Fibroblast of skin of scalp (primary cell): Measurements from ENCODE around the gene USH2A.
A peak's percentile ranks its signal among the peaks of the same experiment; 100 is the strongest.
"Not testable (repeated sequence)": the region's sequence is repeated elsewhere in the genome, so short reads cannot be mapped to it uniquely, and the experiment has no call there.

Source experiments
- DNase-seq: peaks from one replicate; pipeline ENCODE4 v3.0.0-alpha.2; 2013

USH2A gene

DNA sequence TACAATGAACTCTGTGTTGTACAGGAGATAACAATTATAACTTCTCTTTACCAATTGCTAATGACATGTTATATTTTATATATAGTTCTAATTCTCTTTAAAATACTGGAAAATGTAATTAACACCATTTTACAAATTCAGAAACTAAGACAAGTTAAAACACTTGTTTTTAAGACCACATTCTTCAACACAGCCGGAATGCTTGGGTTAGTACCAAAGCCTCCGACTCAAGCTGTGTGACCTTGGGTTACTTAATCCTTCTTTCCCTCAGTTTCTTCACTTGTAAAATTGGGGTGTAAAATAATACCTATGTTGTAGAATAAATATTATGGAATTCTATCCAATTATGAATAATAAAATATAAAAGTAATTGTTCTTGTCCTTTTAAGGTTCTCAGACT, 378.7 kb downstream of the USH2A start:
- DNase-seq: no peak

- DNase-seq: peak; percentile 32
Measured at GRCh38 chr1:216034506-216034905, 388.7 kb downstream of the USH2A start.

DNA sequence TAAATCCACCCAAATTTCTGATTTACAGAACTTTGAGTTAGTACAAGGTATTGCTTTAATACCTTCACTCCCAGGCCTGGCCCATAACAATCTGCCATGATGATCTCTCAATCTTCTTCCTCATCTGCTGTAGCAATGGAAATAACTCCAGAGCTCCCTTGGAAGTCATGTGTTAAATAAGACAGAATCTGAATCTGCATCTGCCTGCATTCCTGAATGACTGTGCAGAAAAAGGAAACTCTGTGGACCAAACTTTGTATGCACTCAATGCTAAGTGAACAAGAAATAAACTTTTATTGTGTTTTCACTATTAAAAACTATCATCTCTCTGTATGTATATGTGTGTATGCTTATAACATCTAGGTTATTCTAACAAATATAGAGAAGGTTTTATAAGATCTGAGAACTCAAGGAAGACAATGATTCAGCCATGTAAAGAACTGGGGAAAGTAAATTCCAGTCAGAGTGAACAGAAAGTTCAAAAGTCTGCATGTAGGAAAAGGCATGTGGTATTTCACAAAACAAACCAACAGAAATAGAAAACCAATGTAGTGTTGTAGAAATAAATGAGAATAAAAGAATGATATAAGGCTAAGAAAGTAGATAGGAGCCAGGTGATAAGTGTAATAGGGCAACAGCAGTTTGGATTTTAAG, 390.2 kb downstream of the USH2A start:
- DNase-seq: peak; percentile 18

DNA sequence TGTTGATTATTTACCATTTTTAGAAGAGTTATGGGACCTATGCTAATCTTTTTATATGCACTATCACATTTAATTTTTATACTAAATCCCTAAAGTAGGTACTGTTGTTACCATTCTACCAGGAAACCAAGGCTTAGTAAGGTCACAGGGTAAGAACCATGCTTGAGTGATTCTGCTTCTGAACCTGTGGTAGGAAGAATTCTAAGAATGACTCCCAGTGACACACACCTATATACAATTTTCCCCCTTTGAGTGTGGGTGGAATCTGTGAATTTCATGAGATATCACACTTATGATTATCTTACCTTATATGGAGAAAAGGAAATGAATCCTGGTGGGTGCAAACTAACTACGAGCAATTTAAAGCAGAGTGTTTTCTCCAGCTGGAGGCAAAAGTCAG, 391.0 kb downstream of the USH2A start:
- DNase-seq: no peak

DNA sequence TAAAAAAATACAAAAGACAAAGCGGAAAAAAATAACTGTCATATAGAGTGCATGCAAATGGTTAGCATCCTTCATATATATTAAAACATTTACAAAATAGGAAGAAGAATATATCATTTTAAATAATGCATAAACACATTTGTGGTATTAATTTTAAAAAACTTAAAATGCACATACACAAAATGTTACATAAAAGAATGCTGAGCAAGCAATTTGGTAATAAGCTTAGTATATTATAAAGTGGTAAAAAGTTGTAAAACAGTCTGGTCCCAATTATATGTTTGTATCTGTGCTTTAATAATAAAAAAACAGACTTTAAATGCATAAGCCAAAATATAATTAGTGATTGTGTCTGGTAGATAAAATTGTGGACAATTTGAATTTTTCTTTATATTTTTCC, 394.6 kb downstream of the USH2A start:
- no peak for DNase-seq

DNA sequence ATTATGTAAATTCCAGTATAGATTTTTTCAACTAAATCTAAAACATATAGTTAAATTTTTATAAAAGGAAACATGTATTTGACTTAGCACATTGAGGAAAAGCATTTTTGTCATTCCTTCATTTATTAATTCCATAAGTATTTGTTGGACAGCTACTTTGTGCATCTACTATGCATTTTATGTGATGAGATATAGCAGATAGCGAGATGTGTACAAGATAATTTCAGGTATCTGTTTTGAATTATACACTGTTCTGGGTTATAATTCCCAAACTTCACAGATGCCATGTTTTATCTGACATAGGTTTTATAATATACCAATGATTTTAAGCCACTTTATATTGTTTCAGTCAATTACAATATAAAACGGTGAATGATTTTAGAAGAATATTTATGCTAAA, 398.7 kb downstream of the USH2A start:
- no peak for DNase-seq

DNA sequence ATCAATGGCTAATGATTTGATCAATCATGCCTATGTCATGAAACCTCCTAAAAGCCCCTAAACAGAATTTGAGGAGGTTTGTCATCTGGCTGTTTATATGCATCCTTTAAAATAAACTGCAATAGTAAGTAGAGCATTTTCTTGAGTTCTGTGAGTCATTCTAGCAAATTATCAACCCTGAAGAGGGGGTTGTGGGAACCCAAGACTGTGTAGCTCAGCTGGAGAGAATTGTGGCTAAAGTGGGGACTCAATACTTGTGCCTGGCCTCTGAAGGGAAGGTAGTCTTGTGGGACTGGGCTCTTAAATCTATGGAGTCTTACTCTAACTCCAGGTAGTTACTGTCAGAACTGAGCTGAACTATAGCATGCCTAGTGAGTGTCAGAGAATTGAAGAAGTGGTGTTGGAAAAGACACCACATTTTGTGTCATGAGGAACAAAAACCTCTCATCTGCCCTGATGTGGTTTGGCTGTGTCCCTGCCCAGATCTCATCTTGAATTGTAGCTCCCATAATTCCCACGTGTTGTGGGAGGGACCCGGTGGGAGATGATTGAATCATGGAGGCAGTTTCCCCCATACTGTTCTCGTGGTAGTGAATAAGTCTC, 402.4 kb downstream of the USH2A start:
- DNase-seq: no peak

- no peak for DNase-seq
Measured at GRCh38 chr1:216015116-216015515, 408.1 kb downstream of the USH2A start.

GRCh38 chr1:216014086-216014485, 409.2 kb downstream of the USH2A start:
- DNase-seq: no peak

- not testable (repeated sequence) for DNase-seq
Measured at GRCh38 chr1:216009456-216009855, 413.8 kb downstream of the USH2A start.

DNA sequence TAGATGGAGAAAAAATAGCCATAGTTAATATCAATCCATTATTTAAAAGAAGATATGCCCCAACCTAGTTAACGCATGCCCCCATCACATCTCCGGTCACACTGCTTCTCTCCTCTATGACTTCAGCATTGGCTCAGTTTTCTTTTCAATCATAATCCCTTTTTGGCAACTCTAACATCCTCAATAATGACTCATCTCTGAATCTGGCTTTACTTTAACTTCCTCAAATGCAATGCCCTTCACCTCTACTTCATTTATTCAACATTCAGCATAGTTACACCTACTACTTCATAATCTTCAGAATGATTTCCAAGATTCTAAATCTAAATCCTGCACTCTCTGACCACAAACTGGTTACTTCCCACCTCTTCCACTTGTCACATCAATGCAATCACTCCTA, 417.3 kb downstream of the USH2A start:
- no peak for DNase-seq

GRCh38 chr1:215992620-215993019, 430.6 kb downstream of the USH2A start:
- peak; percentile 46 for DNase-seq

GRCh38 chr1:215987092-215987875, 436.0 kb downstream of the USH2A start:
- DNase-seq: peak; percentile 38

DNA sequence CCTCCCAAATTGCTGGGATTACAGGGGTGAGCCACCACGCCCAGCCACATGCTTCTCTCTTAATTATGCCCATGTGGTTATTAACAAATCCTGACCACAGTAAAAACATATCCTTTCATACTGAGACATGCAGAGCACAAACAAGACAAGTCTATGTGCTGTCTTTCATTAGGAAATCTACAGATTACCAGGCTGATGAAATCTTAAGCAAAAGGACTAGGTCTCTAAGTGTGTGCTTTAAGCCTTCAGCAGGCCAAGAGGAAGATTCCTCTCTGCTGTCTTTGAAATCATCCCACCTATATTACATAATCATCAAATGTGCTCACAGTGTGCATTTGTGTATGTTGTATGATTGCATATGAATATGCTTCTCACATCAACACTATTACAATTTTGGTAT, 436.8 kb downstream of the USH2A start:
- peak; percentile 47 for DNase-seq

- DNase-seq: no peak
Measured at GRCh38 chr1:215983680-215984079, 439.6 kb downstream of the USH2A start.

GRCh38 chr1:215971793-215972441, 451.3 kb downstream of the USH2A start:
- DNase-seq: no peak

DNA sequence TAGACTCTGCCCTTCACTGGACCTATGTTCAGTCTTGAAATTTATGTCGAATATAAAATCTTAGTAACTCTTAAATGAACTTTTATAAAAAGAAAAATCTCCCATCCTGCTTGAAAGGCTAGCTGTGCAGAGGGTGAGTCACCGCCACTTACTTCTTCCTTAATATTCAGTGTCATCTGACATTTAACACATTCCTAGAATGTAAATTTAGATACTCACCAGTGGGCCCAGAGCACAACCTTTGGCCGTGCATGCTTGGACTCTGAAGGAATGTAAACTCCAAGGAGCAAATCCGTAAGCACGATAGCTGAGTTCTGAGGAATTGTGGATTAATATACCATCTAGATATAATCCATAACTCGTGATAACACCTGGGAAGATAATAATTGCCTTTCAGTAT, 452.8 kb downstream of the USH2A start:
- DNase-seq: peak; percentile 48

DNA sequence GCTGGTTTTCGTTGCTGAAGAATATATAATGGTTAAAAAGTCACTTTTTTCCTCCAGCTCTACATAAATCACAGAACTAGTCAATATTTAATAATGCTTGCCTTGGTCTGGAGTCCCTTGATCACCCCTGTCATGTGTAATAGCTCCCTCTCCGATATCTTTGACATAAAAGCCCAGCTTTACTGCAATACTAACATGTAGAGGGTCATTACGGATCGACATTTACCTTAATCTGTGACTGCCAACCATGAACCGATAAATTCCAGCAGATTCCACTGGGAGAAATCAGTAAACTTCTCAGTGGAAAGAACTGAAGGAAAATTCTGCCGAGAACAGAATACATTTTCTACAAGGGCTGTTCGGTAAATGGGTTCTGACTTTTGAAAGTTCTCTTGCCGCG, 459.6 kb downstream of the USH2A start:
- DNase-seq: no peak

DNA sequence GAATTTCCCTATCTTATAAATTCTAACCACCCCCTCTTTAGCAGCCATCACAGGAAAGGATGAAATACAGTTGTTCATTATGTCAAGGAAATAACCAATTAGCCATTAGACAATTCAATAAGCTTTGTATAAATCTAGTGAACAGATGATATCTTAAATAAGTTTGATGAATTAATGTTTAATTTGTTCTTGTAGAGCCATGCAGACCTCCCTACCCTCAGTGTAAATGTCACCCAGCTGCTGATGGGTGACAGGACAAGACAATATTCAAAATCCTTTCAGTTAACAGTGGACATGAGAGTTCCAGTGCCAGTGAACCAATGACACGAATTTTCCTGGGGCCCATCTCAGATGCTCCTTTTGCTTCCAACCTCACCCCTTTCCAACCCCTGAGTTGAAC, 460.2 kb downstream of the USH2A start:
- DNase-seq: no peak

DNA sequence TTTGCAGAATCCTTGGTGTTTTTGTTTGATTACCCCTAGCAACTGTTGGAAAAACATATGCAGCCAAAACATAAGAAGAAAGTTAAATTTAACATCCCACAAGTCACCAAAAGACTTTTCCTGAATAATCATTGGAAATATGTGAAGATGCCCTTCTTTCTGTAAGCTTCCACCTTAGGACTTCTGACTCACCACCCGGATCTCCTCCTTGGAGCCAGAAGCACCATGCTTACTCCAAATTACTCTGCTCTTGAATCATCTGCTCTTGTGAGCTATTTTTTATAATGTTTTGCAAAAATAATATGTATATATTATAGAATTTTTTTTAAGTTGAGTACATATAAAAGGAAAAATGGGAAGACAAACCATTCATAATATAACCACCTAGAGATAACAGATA, 464.4 kb downstream of the USH2A start:
- DNase-seq: peak; percentile 17

DNA sequence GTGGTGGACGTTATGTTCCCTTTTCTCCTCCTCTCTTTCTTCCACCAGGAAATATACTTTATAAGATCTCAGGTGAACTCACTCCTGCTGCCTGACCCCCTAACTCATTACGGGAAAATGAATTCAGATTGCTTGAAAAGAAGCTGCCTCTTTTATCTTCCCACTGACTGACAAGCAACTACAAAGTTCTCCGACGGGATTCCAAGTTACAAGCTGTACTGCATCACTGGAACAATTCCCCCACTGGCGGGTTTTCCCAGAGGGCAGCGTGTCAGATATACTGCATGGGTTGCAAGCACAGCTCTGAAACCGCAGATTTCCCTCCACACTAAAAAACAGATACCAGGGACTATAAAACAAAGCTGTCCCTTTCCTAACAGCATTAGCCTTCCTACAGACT, 465.6 kb downstream of the USH2A start:
- peak; percentile 51 for DNase-seq

- DNase-seq: no peak
Measured at GRCh38 chr1:215932558-215932957, 490.7 kb downstream of the USH2A start.

DNA sequence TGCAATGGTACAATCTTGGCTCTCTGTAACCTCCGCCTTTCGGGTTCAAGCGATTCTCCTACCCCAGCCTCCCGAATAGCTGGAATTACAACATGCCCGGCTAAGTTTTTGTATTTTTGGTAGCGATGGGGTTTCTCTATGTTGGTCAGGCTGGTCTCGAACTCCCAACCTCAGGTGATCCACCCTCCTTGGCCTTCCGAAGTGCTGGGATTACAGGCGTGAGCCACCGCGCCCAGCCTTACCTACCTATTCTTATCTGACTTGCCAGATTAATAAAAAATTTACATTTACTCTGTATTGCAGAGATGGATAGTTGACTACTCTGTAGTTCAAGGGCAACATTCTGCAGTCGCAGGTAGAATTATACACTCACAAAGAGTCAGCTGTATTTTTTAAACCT, 496.6 kb downstream of the USH2A start:
- DNase-seq: no peak
